NOMO-1 (cell line): Measurements from ENCODE around the gene RNF26.
"Not testable (repeated sequence)": the region's sequence is repeated elsewhere in the genome, so short reads cannot be mapped to it uniquely, and the experiment has no call there.

ENCODE experiments used
- DNase-seq, 2 experiments: peaks; one replicate each; lab custom pipeline; 2025; ENCODE audit not compliant: unreplicated experiment in 2 of 2; lab: John Stamatoyannopoulos, UW

Gene RNF26

GRCh38 chr11:119380160-119380826 lies 46.0 kb downstream of the RNF26 start:
- no peak for DNase-seq

DNA sequence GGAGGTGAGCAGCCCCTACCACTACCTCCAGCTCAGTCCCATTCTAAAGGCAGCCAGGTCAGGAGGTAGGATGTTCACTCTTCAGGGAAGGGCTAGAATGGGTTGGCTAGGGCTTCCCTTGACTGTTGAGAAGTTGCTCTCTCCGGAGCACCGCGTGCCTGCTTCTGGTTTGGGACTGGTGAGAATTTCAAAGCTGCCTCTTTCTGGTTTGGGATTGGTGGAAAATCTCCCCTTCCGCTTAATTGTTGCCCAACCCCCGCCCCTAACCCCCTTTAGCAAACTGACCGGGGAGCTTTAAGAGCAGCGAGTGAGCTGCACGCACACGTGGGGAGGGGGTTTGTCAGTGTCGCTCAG lies 46.5 kb downstream of the RNF26 start:
- no peak for DNase-seq

DNA sequence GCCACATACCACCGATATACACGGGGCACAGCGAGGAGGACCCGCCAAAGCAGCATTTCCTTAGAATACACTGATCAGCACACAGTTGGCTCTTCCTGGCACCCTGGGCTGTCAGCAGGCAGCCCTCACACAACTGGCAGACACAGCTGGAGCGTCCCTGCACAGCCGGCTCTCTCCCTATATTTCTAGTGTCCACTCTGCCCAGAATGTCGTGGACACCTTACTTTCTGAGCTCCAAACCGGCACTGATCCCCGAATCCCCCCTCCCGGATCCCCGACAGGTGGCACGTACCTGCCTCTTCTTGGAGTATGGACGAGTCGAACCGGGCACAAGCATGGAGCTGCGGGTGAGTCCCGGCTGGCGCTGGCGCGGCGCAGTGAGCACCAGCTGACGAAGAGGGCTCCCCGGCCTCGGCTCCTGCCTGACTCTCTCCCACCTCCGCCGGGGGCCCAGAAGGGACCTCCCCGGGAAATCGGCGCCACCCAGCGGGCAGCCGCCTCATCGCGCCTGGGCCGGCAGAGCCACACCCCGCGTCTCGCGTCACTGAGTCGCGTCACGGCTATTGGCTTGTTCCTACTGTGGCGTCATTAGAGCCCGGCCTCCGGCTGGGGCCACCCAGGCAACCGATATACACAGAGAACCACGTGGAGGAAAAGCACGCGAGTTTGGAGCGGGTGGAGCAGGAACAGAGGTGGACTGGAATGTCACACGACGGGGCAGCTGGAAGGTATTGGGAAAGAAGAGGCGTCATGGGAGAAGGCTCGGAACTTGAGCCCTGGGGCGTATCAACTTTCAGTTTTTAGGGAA lies 47.1 kb downstream of the RNF26 start, which contains the start of gene USP2:
TSS of gene USP2 (minus strand) at position 510 of the 808 bp plus-strand sequence. CDS start 8,210 bp downstream, outside the sequence.
- DNase-seq, result peak; percentile 96

GRCh38 chr11:119382101-119382500 lies 47.8 kb downstream of the RNF26 start:
- DNase-seq, result no peak

DNA sequence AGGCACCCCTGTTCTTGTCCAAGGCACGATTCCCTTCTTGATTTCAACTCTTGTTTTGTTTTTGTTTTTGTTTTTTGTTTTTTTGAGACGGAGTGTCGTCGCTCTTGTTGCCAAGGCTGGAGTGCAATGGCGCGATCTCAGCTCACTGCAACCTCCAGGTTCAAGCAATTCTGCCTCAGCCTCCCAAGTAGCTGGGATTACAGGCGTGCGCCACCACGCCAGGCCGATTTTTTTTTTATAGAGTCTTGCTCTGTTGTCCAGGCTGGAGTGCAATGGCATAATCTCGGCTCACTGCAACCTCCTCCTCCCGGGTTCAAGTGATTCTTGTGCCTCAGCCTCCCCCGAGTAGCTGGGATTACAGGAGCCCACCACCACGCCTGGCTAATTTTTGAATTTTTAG lies 48.2 kb downstream of the RNF26 start:
- DNase-seq, result not testable (repeated sequence)

GRCh38 chr11:119384332-119384731 lies 50.0 kb downstream of the RNF26 start:
- no peak for DNase-seq
